Smooth muscle cell (in vitro differentiated cells): ENCODE results near the gene PCDH9. TPM values are rescaled to one million over a fixed set of nuclear protein-coding genes. Genes with fewer than 3 reads are reported as not detected.

Experiments used
- DNase-seq: peaks from one replicate; lab custom pipeline; 2025; ENCODE audit not compliant: unreplicated experiment; lab: John Stamatoyannopoulos, UW
- H2AFZ ChIP-seq: fragments of 200-600 bp; sonication (generic); 2 replicates; pipeline ENCODE4 v1.6.0; 2016; ENCODE audit warnings: antibody characterized with exemption, low read depth, mild to moderate bottlenecking
- H3F3A ChIP-seq: fragments of 200-600 bp; sonication (generic); 2 replicates; pipeline ENCODE4 v1.6.0; 2017; ENCODE audit warnings: antibody characterized with exemption, low read depth
- H3K27ac ChIP-seq: fragments of 200-600 bp; sonication (generic); 2 replicates; pipeline ENCODE4 v1.5.1; 2016; ENCODE audit warnings: low read depth, mild to moderate bottlenecking
- H3K27me3 ChIP-seq: fragments of 200-600 bp; sonication (generic); 2 replicates; pipeline ENCODE4 v1.6.1; 2016; ENCODE audit warnings: low read depth, mild to moderate bottlenecking
- H3K36me3 ChIP-seq: fragments of 200-600 bp; sonication (generic); 2 replicates; pipeline ENCODE4 v1.5.1; 2016; ENCODE audit warnings: low read depth
- H3K4me1 ChIP-seq: fragments of 200-600 bp; sonication (generic); 2 replicates; pipeline ENCODE4 v1.5.1; 2016; ENCODE audit warnings: low read depth
- H3K4me2 ChIP-seq: fragments of 200-600 bp; sonication (generic); 2 replicates; pipeline ENCODE4 v1.6.0; 2016; ENCODE audit warnings: mild to moderate bottlenecking
- H3K4me3 ChIP-seq: fragments of 200-600 bp; sonication (generic); 2 replicates; pipeline ENCODE4 v1.5.1; 2016; ENCODE audit warnings: mild to moderate bottlenecking
- H3K79me2 ChIP-seq: fragments of 200-600 bp; sonication (generic); 2 replicates; pipeline ENCODE4 v1.6.0; 2016; ENCODE audit warnings: low read depth, mild to moderate bottlenecking
- H3K9ac ChIP-seq: fragments of 200-600 bp; sonication (generic); 2 replicates; pipeline ENCODE4 v1.6.0; 2016; ENCODE audit warnings: low read depth
- H3K9me3 ChIP-seq: fragments of 200-600 bp; sonication (generic); replicated peaks from 2 replicates; pipeline ENCODE4 v1.5.1; 2016; ENCODE audit warnings: low read depth
- H4K20me1 ChIP-seq: fragments of 200-600 bp; sonication (generic); 2 replicates; pipeline ENCODE4 v1.6.0; 2016; ENCODE audit warnings: low read depth
- WGBS: methylation state at CpG from one replicate; pipeline ENCODE4 v1.1.7; 2016; ENCODE audit warnings: low lambda C conversion rate; 5-methylcytosine and 5-hydroxymethylcytosine counted together
- polyA plus RNA-seq: library from polyadenylated mRNA; unstranded; fragments of >200 nt; fragmentation: Nextera tagmentation; extraction: Ambion mirVana; gene quantifications from 2 replicates; pipeline ENCODE4 v1.2.1, GENCODE V29; 2016
- total RNA-seq: library from RNA; depleted of rRNA; stranded (reverse); fragments of >200 nt; gene quantifications from 2 replicates; pipeline ENCODE4 v1.2.3, GENCODE V29; 2014
- TF ChIP-seq, protein P1 (sequence below): fragments of 200-600 bp; sonication (generic); IDR thresholded peaks from 2 replicates; pipeline ENCODE4 v1.5.1; 2017; ENCODE audit warnings: borderline replicate concordance, mild to moderate bottlenecking, antibody characterized with exemption; ENCODE audit not compliant: insufficient read depth, poor library complexity, severe bottlenecking

Gene PCDH9
- total and polyA plus RNA-seq, 2 experiments from 2014 or later, result 0.65 to 1.9 TPM

GRCh38 chr13:67096418-67096817 is 133.7 kb downstream of the PCDH9 start:
- Histone ChIP-seq H4K20me1 (no peaks in the 10 kb centered on the region), H3K9ac (no peak overlapping the region), H3F3A (no peaks in the 10 kb centered on the region), H2AFZ (no peak overlapping the region), H3K27me3 (no peaks in the 10 kb centered on the region), H3K9me3 (no peaks in the 10 kb centered on the region), H3K27ac (no peak overlapping the region), H3K36me3 (no peaks in the 10 kb centered on the region), H3K4me2 (no peak overlapping the region), H3K4me3 (no peak overlapping the region), H3K4me1 (no peaks in the 10 kb centered on the region), H3K79me2 (no peaks in the 10 kb centered on the region)
- TF ChIP-seq, protein P1, sequence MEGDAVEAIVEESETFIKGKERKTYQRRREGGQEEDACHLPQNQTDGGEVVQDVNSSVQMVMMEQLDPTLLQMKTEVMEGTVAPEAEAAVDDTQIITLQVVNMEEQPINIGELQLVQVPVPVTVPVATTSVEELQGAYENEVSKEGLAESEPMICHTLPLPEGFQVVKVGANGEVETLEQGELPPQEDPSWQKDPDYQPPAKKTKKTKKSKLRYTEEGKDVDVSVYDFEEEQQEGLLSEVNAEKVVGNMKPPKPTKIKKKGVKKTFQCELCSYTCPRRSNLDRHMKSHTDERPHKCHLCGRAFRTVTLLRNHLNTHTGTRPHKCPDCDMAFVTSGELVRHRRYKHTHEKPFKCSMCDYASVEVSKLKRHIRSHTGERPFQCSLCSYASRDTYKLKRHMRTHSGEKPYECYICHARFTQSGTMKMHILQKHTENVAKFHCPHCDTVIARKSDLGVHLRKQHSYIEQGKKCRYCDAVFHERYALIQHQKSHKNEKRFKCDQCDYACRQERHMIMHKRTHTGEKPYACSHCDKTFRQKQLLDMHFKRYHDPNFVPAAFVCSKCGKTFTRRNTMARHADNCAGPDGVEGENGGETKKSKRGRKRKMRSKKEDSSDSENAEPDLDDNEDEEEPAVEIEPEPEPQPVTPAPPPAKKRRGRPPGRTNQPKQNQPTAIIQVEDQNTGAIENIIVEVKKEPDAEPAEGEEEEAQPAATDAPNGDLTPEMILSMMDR, result no peak
- no peak for DNase-seq
- 89% methylated on average over 2 of the region's 2 CpGs for WGBS

GRCh38 chr13:67095621-67096020 is 134.5 kb downstream of the PCDH9 start:
- Histone ChIP-seq H3K4me2 (no peak overlapping the region), H3K9ac (no peak overlapping the region), H3F3A (no peaks in the 10 kb centered on the region), H2AFZ (no peak overlapping the region), H4K20me1 (no peaks in the 10 kb centered on the region), H3K36me3 (no peaks in the 10 kb centered on the region), H3K9me3 (no peaks in the 10 kb centered on the region), H3K4me1 (no peaks in the 10 kb centered on the region), H3K4me3 (no peak overlapping the region), H3K27ac (no peak overlapping the region), H3K79me2 (no peaks in the 10 kb centered on the region), H3K27me3 (no peaks in the 10 kb centered on the region)
- TF ChIP-seq, protein P1, result no peak
- no peak for DNase-seq
- WGBS, result 93% methylated on average over 1 of the region's 1 CpG

GRCh38 chr13:67094952-67095351 is 135.2 kb downstream of the PCDH9 start:
- 83% methylated on average over 3 of the region's 3 CpGs for WGBS

GRCh38 chr13:67094078-67094477 is 136.1 kb downstream of the PCDH9 start:
- Histone ChIP-seq H2AFZ (no peak overlapping the region), H3K4me3 (no peak overlapping the region), H4K20me1 (no peaks in the 10 kb centered on the region), H3K27ac (no peak overlapping the region), H3K79me2 (no peaks in the 10 kb centered on the region), H3F3A (no peaks in the 10 kb centered on the region), H3K9me3 (no peaks in the 10 kb centered on the region), H3K27me3 (no peaks in the 10 kb centered on the region), H3K4me2 (no peak overlapping the region), H3K9ac (no peak overlapping the region), H3K4me1 (no peaks in the 10 kb centered on the region), H3K36me3 (no peaks in the 10 kb centered on the region)
- WGBS, result 88% methylated on average over 1 of the region's 1 CpG
- DNase-seq, result no peak
- TF ChIP-seq, protein P1, result no peak

More at GRCh38 chr13:67094952-67095351, 135.2 kb downstream of the PCDH9 start:
- Histone ChIP-seq H3F3A (no peaks in the 10 kb centered on the region), H4K20me1 (no peaks in the 10 kb centered on the region), H3K4me3 (no peak overlapping the region), H2AFZ (no peak overlapping the region), H3K4me1 (no peaks in the 10 kb centered on the region), H3K27me3 (no peaks in the 10 kb centered on the region), H3K36me3 (no peaks in the 10 kb centered on the region), H3K79me2 (no peaks in the 10 kb centered on the region), H3K27ac (no peak overlapping the region), H3K4me2 (no peak overlapping the region), H3K9ac (no peak overlapping the region), H3K9me3 (no peaks in the 10 kb centered on the region)
- no peak for DNase-seq
- TF ChIP-seq, protein P1, result no peak
